K562 (cell line): ENCODE data around the gene RC3H2. TPM values are rescaled to one million over a fixed set of nuclear protein-coding genes. Genes with fewer than 3 reads are reported as not detected.
A peak's percentile ranks its signal among the peaks of the same experiment; 100 is the strongest.

Experiments used
- BRCA1 ChIP-seq, 2 experiments: fragments of 450-650 bp in 1 of 2; sonication (generic) in 1 of 2; formaldehyde crosslinking in 1 of 2; IDR thresholded peaks; 2 replicates each; pipeline versions ENCODE4 v1.5.0 to v1.6.1; 2017 to 2020; ENCODE audit warnings: mild to moderate bottlenecking in 1 of 2, missing genetic modification reagents in 1 of 2
- CEBPB ChIP-seq: fragments of 450-650 bp; IDR thresholded peaks from 2 replicates; pipeline ENCODE4 v1.6.1; 2016; ENCODE audit warnings: missing genetic modification characterization, missing compliant biosample characterization
- CHD2 ChIP-seq: IDR thresholded peaks from 2 replicates; pipeline ENCODE4 v1.6.1; 2011; ENCODE audit warnings: low read depth, low read length
- CXXC5 ChIP-seq: fragments of 250-450 bp; sonication (Bioruptor Pico); IDR thresholded peaks from 2 replicates; pipeline ENCODE4 v1.8.0; 2022; ENCODE audit warnings: inconsistent platforms, mild to moderate bottlenecking, moderate library complexity
- FOXA3 ChIP-seq, 2 experiments: fragments of 450-650 bp in 1 of 2; sonication (generic) in 1 of 2; formaldehyde crosslinking; IDR thresholded peaks in 1 of 2; conservative IDR thresholded peaks in 1 of 2; 2 replicates each; pipeline versions ENCODE4 v1.4.0 to v1.8.0; 2020 to 2022; ENCODE audit warnings: mild to moderate bottlenecking in 2 of 2, missing genetic modification reagents in 1 of 2
- MYNN ChIP-seq, 2 experiments: sonication (generic); formaldehyde crosslinking in 1 of 2; IDR thresholded peaks; 2 replicates each; pipeline versions ENCODE4 v1.5.0 to v1.6.1; 2016 to 2020; ENCODE audit warnings: antibody characterized with exemption in 1 of 2, missing genetic modification reagents in 1 of 2
- NFIC ChIP-seq: fragments of 450-650 bp; IDR thresholded peaks from 2 replicates; pipeline ENCODE4 v1.6.1; 2017; ENCODE audit warnings: mild to moderate bottlenecking, inconsistent platforms
- POLR2AphosphoS5 ChIP-seq: IDR thresholded peaks from 2 replicates; pipeline ENCODE4 v1.6.1; 2011; ENCODE audit warnings: mild to moderate bottlenecking, low read depth, low read length, moderate library complexity; ENCODE audit not compliant: control insufficient read depth, insufficient read depth
- RBM22 ChIP-seq: fragments of 200-400 bp; formaldehyde crosslinking; IDR thresholded peaks from 2 replicates; pipeline ENCODE4 v1.6.1; 2018; ENCODE audit warnings: low read length, low read depth; ENCODE audit not compliant: poor library complexity, severe bottlenecking
- SMAD3 ChIP-seq: fragments of 450-650 bp; formaldehyde crosslinking; conservative IDR thresholded peaks from 2 replicates; pipeline ENCODE4 v1.4.0; 2020; ENCODE audit warnings: mild to moderate bottlenecking
- SP1 ChIP-seq: sonication (generic); formaldehyde crosslinking; IDR thresholded peaks from 2 replicates; pipeline ENCODE4 v1.8.1; 2022; ENCODE audit warnings: mild to moderate bottlenecking, missing genetic modification reagents
- TBL1XR1 ChIP-seq, 2 experiments: IDR thresholded peaks; 2 replicates each; pipeline ENCODE4 v1.6.1; 2012; ENCODE audit warnings: improper control_type of control experiment in 2 of 2, low read length in 2 of 2, mild to moderate bottlenecking in 1 of 2
- TCF3 ChIP-seq: sonication (generic); formaldehyde crosslinking; IDR thresholded peaks from 2 replicates; pipeline ENCODE4 v1.4.0; 2020; ENCODE audit warnings: mild to moderate bottlenecking, missing genetic modification reagents
- XRCC4 ChIP-seq: IDR thresholded peaks from one replicate; pipeline ENCODE4 v1.6.1; 2011; ENCODE audit not compliant: insufficient read depth, insufficient read length; ENCODE audit errors: extremely low read depth
- ZNF175 ChIP-seq: fragments of 200-800 bp; sonication (Bioruptor generic); IDR thresholded peaks from 2 replicates; pipeline ENCODE4 v1.6.1; 2016; ENCODE audit warnings: low read depth, mild to moderate bottlenecking, missing genetic modification characterization, missing compliant biosample characterization
- ZNF3 ChIP-seq: fragments of 250-450 bp; sonication (Bioruptor Pico); IDR thresholded peaks from 2 replicates; pipeline ENCODE4 v1.5.0; 2021; ENCODE audit warnings: mild to moderate bottlenecking, moderate library complexity
- polyA plus RNA-seq, 8 experiments: library from polyadenylated mRNA; depleted of rRNA in 4 of 8; stranded (reverse) in 5 of 8; unstranded in 3 of 8; fragments of >200 nt; fragmentation: Nextera tagmentation in 2 of 8; fragmentation: Illumina TruSeq in 1 of 8; extraction: Ambion mirVana in 2 of 8; extraction: Trizol in 1 of 8; gene quantifications; 2 replicates each; pipeline versions ENCODE4 v1.2.1 to v1.2.3, GENCODE V29; 2011 to 2014; ENCODE audit warnings: inconsistent platforms in 1 of 8, missing spikeins in 1 of 8
- total RNA-seq, 7 experiments: library from RNA; depleted of rRNA in 6 of 7; stranded (reverse); fragments of >200 nt in 6 of 7; fragmentation: Illumina TruSeq in 2 of 7; extraction: Trizol in 2 of 7; gene quantifications; 2 replicates each; pipeline versions ENCODE4 v1.2.1 to v1.2.3, GENCODE V29; 2011 to 2021; ENCODE audit warnings: low replicate concordance in 1 of 7
- TF ChIP-seq, protein P1 (sequence below): fragments of 450-650 bp; IDR thresholded peaks from 2 replicates; pipeline ENCODE4 v1.6.1; 2016; ENCODE audit warnings: mild to moderate bottlenecking, moderate library complexity

The RC3H2 gene
- total and polyA plus RNA-seq, 9 of the 15 experiments (the other 6 are each of a cell fraction or from before 2014, with no cell fraction given): 5.6 to 35.4 (median 18.6) TPM

DNA sequence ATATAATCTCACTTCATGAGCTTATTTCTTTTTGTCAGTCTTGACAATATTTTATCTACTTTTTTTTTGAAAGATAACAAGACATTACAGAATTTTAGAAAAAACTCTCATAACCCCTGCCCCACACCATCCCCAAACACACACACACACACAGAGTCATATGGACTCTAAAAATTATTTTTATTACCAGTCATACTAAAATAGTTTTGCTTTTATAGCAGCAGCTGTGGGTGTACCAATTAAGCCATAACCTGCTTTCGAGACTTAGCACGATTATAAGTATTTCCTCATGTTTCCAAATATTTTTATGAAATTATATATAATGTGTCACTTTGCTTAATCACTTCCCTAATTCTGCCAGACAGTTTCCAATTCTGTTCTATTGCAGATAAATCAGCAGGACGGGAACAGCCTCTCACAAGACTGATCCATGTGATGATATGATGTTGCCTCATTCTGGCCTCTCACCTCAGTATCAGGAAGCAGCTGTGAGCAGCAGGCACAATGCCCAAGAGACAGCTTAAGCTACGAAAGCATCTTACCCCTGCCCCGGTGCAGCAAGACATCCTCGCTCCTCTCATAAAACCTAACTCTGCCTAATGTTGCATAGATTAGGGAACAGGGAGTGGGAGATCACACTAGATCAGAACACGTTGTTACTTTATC lies 83.7 kb downstream of the RC3H2 start (continued):
- TF ChIP-seq POLR2AphosphoS5 (peak; percentile 48; the same call in 1 of the 2 replicates), NFIC (peak; percentile 67), CHD2 (no peak), TBL1XR1 (IDR thresholded peaks at IDR 0.05; ENCODE audit: low read length in 2 of 2) (peak in 1 of 2 experiments; percentile 53; a peak in 1 of 4 replicates), FOXA3 (CRISPR knock-in tag; conservative IDR thresholded peaks at IDR 0.05 in 1 of 2, IDR thresholded peaks at IDR 0.05 in 1 of 2) (no peak), ZNF3 (no peak), CEBPB (tag) (peak; percentile 87), ZNF175 (peak; percentile 64), TCF3 (peak; percentile 73), SP1 (CRISPR knock-in tag) (no peak), CXXC5 (CRISPR knock-in tag) (peak; percentile 71), RBM22 (no peak), SMAD3 (CRISPR knock-in tag) (0 out of 2 replicates have a peak, but pooled peaks have one; percentile 46), MYNN (IDR thresholded peaks at IDR 0.05) (peak; percentile 47; the same call in 1 of the 2 replicates), MYNN (CRISPR knock-in tag; IDR thresholded peaks at IDR 0.05) (no peak), XRCC4 (no peak), BRCA1 (IDR thresholded peaks at IDR 0.05) (no peak), BRCA1 (CRISPR knock-in tag; IDR thresholded peaks at IDR 0.05) (no peak)
- TF ChIP-seq, protein P1, sequence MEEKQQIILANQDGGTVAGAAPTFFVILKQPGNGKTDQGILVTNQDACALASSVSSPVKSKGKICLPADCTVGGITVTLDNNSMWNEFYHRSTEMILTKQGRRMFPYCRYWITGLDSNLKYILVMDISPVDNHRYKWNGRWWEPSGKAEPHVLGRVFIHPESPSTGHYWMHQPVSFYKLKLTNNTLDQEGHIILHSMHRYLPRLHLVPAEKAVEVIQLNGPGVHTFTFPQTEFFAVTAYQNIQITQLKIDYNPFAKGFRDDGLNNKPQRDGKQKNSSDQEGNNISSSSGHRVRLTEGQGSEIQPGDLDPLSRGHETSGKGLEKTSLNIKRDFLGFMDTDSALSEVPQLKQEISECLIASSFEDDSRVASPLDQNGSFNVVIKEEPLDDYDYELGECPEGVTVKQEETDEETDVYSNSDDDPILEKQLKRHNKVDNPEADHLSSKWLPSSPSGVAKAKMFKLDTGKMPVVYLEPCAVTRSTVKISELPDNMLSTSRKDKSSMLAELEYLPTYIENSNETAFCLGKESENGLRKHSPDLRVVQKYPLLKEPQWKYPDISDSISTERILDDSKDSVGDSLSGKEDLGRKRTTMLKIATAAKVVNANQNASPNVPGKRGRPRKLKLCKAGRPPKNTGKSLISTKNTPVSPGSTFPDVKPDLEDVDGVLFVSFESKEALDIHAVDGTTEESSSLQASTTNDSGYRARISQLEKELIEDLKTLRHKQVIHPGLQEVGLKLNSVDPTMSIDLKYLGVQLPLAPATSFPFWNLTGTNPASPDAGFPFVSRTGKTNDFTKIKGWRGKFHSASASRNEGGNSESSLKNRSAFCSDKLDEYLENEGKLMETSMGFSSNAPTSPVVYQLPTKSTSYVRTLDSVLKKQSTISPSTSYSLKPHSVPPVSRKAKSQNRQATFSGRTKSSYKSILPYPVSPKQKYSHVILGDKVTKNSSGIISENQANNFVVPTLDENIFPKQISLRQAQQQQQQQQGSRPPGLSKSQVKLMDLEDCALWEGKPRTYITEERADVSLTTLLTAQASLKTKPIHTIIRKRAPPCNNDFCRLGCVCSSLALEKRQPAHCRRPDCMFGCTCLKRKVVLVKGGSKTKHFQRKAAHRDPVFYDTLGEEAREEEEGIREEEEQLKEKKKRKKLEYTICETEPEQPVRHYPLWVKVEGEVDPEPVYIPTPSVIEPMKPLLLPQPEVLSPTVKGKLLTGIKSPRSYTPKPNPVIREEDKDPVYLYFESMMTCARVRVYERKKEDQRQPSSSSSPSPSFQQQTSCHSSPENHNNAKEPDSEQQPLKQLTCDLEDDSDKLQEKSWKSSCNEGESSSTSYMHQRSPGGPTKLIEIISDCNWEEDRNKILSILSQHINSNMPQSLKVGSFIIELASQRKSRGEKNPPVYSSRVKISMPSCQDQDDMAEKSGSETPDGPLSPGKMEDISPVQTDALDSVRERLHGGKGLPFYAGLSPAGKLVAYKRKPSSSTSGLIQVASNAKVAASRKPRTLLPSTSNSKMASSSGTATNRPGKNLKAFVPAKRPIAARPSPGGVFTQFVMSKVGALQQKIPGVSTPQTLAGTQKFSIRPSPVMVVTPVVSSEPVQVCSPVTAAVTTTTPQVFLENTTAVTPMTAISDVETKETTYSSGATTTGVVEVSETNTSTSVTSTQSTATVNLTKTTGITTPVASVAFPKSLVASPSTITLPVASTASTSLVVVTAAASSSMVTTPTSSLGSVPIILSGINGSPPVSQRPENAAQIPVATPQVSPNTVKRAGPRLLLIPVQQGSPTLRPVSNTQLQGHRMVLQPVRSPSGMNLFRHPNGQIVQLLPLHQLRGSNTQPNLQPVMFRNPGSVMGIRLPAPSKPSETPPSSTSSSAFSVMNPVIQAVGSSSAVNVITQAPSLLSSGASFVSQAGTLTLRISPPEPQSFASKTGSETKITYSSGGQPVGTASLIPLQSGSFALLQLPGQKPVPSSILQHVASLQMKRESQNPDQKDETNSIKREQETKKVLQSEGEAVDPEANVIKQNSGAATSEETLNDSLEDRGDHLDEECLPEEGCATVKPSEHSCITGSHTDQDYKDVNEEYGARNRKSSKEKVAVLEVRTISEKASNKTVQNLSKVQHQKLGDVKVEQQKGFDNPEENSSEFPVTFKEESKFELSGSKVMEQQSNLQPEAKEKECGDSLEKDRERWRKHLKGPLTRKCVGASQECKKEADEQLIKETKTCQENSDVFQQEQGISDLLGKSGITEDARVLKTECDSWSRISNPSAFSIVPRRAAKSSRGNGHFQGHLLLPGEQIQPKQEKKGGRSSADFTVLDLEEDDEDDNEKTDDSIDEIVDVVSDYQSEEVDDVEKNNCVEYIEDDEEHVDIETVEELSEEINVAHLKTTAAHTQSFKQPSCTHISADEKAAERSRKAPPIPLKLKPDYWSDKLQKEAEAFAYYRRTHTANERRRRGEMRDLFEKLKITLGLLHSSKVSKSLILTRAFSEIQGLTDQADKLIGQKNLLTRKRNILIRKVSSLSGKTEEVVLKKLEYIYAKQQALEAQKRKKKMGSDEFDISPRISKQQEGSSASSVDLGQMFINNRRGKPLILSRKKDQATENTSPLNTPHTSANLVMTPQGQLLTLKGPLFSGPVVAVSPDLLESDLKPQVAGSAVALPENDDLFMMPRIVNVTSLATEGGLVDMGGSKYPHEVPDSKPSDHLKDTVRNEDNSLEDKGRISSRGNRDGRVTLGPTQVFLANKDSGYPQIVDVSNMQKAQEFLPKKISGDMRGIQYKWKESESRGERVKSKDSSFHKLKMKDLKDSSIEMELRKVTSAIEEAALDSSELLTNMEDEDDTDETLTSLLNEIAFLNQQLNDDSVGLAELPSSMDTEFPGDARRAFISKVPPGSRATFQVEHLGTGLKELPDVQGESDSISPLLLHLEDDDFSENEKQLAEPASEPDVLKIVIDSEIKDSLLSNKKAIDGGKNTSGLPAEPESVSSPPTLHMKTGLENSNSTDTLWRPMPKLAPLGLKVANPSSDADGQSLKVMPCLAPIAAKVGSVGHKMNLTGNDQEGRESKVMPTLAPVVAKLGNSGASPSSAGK: peak; percentile 43; the same call in 1 of the 2 replicates
